Measurements from ENCODE around the gene SLIT3.

The SLIT3 gene

GRCh38 chr5:168829922-168830417 lies 471.0 kb downstream of the SLIT3 start:
- no peaks in the 10 kb centered on the region for H3K36me3 ChIP-seq (ENCODE audit: control insufficient read depth, insufficient read depth, low read length)
- no peak overlapping the region for H3K9ac ChIP-seq (ENCODE audit: low read depth, low read length)
- no peak overlapping the region for H3K4me3 ChIP-seq (ENCODE audit: low read depth, low read length)
- H3K4me1 ChIP-seq (ENCODE audit: control insufficient read depth, insufficient read depth, low read length): peaks cover 7% of the 10 kb centered on the region
- H3K9me3 ChIP-seq (ENCODE audit: control insufficient read depth, insufficient read depth, low read length): no peaks in the 10 kb centered on the region
- H3K27me3 ChIP-seq (ENCODE audit: control insufficient read depth, insufficient read depth, low read length): peaks cover 48% of the 10 kb centered on the region

GRCh38 chr5:168829044-168829443 lies 471.9 kb downstream of the SLIT3 start:
- Histone ChIP-seq H3K27me3 (ENCODE audit: control insufficient read depth, insufficient read depth, low read length) (peaks cover 44% of the 10 kb centered on the region), H3K9ac (ENCODE audit: low read depth, low read length) (no peak overlapping the region), H3K4me3 (ENCODE audit: low read depth, low read length) (no peak overlapping the region), H3K4me1 (ENCODE audit: control insufficient read depth, insufficient read depth, low read length) (peaks cover 7% of the 10 kb centered on the region), H3K36me3 (ENCODE audit: control insufficient read depth, insufficient read depth, low read length) (no peaks in the 10 kb centered on the region), H3K9me3 (ENCODE audit: control insufficient read depth, insufficient read depth, low read length) (no peaks in the 10 kb centered on the region)

GRCh38 chr5:168827636-168828035 lies 473.3 kb downstream of the SLIT3 start:
- no peaks in the 10 kb centered on the region for H3K9me3 ChIP-seq (ENCODE audit: control insufficient read depth, insufficient read depth, low read length)
- H3K9ac ChIP-seq (ENCODE audit: low read depth, low read length): no peak overlapping the region
- no peaks in the 10 kb centered on the region for H3K36me3 ChIP-seq (ENCODE audit: control insufficient read depth, insufficient read depth, low read length)
- H3K4me3 ChIP-seq (ENCODE audit: low read depth, low read length): no peak overlapping the region
- H3K27me3 ChIP-seq (ENCODE audit: control insufficient read depth, insufficient read depth, low read length): peaks cover 31% of the 10 kb centered on the region
- H3K4me1 ChIP-seq (ENCODE audit: control insufficient read depth, insufficient read depth, low read length): no peaks in the 10 kb centered on the region

GRCh38 chr5:168826246-168826725 lies 474.7 kb downstream of the SLIT3 start:
- Histone ChIP-seq H3K4me3 (ENCODE audit: low read depth, low read length) (no peak overlapping the region), H3K9ac (ENCODE audit: low read depth, low read length) (no peak overlapping the region), H3K9me3 (ENCODE audit: control insufficient read depth, insufficient read depth, low read length) (no peaks in the 10 kb centered on the region), H3K4me1 (ENCODE audit: control insufficient read depth, insufficient read depth, low read length) (no peaks in the 10 kb centered on the region), H3K27me3 (ENCODE audit: control insufficient read depth, insufficient read depth, low read length) (peaks cover 17% of the 10 kb centered on the region), H3K36me3 (ENCODE audit: control insufficient read depth, insufficient read depth, low read length) (no peaks in the 10 kb centered on the region)

- Histone ChIP-seq H3K27me3 (ENCODE audit: control insufficient read depth, insufficient read depth, low read length) (no peaks in the 10 kb centered on the region), H3K36me3 (ENCODE audit: control insufficient read depth, insufficient read depth, low read length) (no peaks in the 10 kb centered on the region), H3K9me3 (ENCODE audit: control insufficient read depth, insufficient read depth, low read length) (no peaks in the 10 kb centered on the region), H3K4me3 (ENCODE audit: low read depth, low read length) (no peak overlapping the region), H3K4me1 (ENCODE audit: control insufficient read depth, insufficient read depth, low read length) (no peaks in the 10 kb centered on the region), H3K9ac (ENCODE audit: low read depth, low read length) (no peak overlapping the region)
Observed at GRCh38 chr5:168822745-168823281, 478.1 kb downstream of the SLIT3 start.

GRCh38 chr5:168822248-168822744 lies 478.6 kb downstream of the SLIT3 start:
- Histone ChIP-seq H3K4me3 (ENCODE audit: low read depth, low read length) (no peak overlapping the region), H3K27me3 (ENCODE audit: control insufficient read depth, insufficient read depth, low read length) (no peaks in the 10 kb centered on the region), H3K9ac (ENCODE audit: low read depth, low read length) (no peak overlapping the region), H3K4me1 (ENCODE audit: control insufficient read depth, insufficient read depth, low read length) (no peaks in the 10 kb centered on the region), H3K36me3 (ENCODE audit: control insufficient read depth, insufficient read depth, low read length) (no peaks in the 10 kb centered on the region), H3K9me3 (ENCODE audit: control insufficient read depth, insufficient read depth, low read length) (no peaks in the 10 kb centered on the region)

- Histone ChIP-seq H3K9ac (ENCODE audit: low read depth, low read length) (no peak overlapping the region), H3K4me1 (ENCODE audit: control insufficient read depth, insufficient read depth, low read length) (no peaks in the 10 kb centered on the region), H3K9me3 (ENCODE audit: control insufficient read depth, insufficient read depth, low read length) (no peaks in the 10 kb centered on the region), H3K36me3 (ENCODE audit: control insufficient read depth, insufficient read depth, low read length) (no peaks in the 10 kb centered on the region), H3K27me3 (ENCODE audit: control insufficient read depth, insufficient read depth, low read length) (no peaks in the 10 kb centered on the region), H3K4me3 (ENCODE audit: low read depth, low read length) (no peak overlapping the region)
Observed at GRCh38 chr5:168820874-168821273, 480.1 kb downstream of the SLIT3 start.

GRCh38 chr5:168819004-168819621 lies 481.8 kb downstream of the SLIT3 start:
- no peak overlapping the region for H3K4me3 ChIP-seq (ENCODE audit: low read depth, low read length)
- no peaks in the 10 kb centered on the region for H3K27me3 ChIP-seq (ENCODE audit: control insufficient read depth, insufficient read depth, low read length)
- no peak overlapping the region for H3K9ac ChIP-seq (ENCODE audit: low read depth, low read length)
- no peaks in the 10 kb centered on the region for H3K4me1 ChIP-seq (ENCODE audit: control insufficient read depth, insufficient read depth, low read length)
- no peaks in the 10 kb centered on the region for H3K9me3 ChIP-seq (ENCODE audit: control insufficient read depth, insufficient read depth, low read length)
- no peaks in the 10 kb centered on the region for H3K36me3 ChIP-seq (ENCODE audit: control insufficient read depth, insufficient read depth, low read length)

- Histone ChIP-seq H3K4me1 (ENCODE audit: control insufficient read depth, insufficient read depth, low read length) (no peaks in the 10 kb centered on the region), H3K9me3 (ENCODE audit: control insufficient read depth, insufficient read depth, low read length) (no peaks in the 10 kb centered on the region), H3K36me3 (ENCODE audit: control insufficient read depth, insufficient read depth, low read length) (no peaks in the 10 kb centered on the region), H3K9ac (ENCODE audit: low read depth, low read length) (no peak overlapping the region), H3K4me3 (ENCODE audit: low read depth, low read length) (no peak overlapping the region), H3K27me3 (ENCODE audit: control insufficient read depth, insufficient read depth, low read length) (no peaks in the 10 kb centered on the region)
Observed at GRCh38 chr5:168818558-168818957, 482.4 kb downstream of the SLIT3 start.

GRCh38 chr5:168817591-168817990 lies 483.3 kb downstream of the SLIT3 start:
- Histone ChIP-seq H3K9me3 (ENCODE audit: control insufficient read depth, insufficient read depth, low read length) (no peaks in the 10 kb centered on the region), H3K9ac (ENCODE audit: low read depth, low read length) (no peak overlapping the region), H3K36me3 (ENCODE audit: control insufficient read depth, insufficient read depth, low read length) (no peaks in the 10 kb centered on the region), H3K27me3 (ENCODE audit: control insufficient read depth, insufficient read depth, low read length) (no peaks in the 10 kb centered on the region), H3K4me1 (ENCODE audit: control insufficient read depth, insufficient read depth, low read length) (no peaks in the 10 kb centered on the region), H3K4me3 (ENCODE audit: low read depth, low read length) (no peak overlapping the region)

GRCh38 chr5:168816661-168817060 lies 484.3 kb downstream of the SLIT3 start:
- H3K4me3 ChIP-seq (ENCODE audit: low read depth, low read length): no peak overlapping the region
- H3K9ac ChIP-seq (ENCODE audit: low read depth, low read length): no peak overlapping the region
- no peaks in the 10 kb centered on the region for H3K36me3 ChIP-seq (ENCODE audit: control insufficient read depth, insufficient read depth, low read length)
- H3K4me1 ChIP-seq (ENCODE audit: control insufficient read depth, insufficient read depth, low read length): no peaks in the 10 kb centered on the region
- H3K9me3 ChIP-seq (ENCODE audit: control insufficient read depth, insufficient read depth, low read length): no peaks in the 10 kb centered on the region
- H3K27me3 ChIP-seq (ENCODE audit: control insufficient read depth, insufficient read depth, low read length): no peaks in the 10 kb centered on the region
